ENCODE measurements around the gene COA3.

GRCh38 chr17:42832934-42833766 lies 34.6 kb upstream of the COA3 start, which contains the start of gene PSME3:
- TF ChIP-seq ZC3H10 (CRISPR knock-in tag; IDR thresholded peaks at IDR 0.05) (no peak), CSDC2 (CRISPR knock-in tag; IDR thresholded peaks at IDR 0.05) (no peak), PATZ1 (CRISPR knock-in tag; IDR thresholded peaks at IDR 0.05; ENCODE audit: borderline replicate concordance) (no peak), ARNTL (CRISPR knock-in tag; IDR thresholded peaks at IDR 0.05; ENCODE audit: borderline replicate concordance, low read depth) (no peak), POU6F1 (CRISPR knock-in tag; IDR thresholded peaks at IDR 0.05; ENCODE audit: borderline replicate concordance, low read depth) (no peak), ZFP3 (CRISPR knock-in tag; IDR thresholded peaks at IDR 0.05) (peak; percentile 47; the same call in 1 of the 2 replicates), ZNF70 (CRISPR knock-in tag; IDR thresholded peaks at IDR 0.05) (no peak), ZNF565 (CRISPR knock-in tag; conservative IDR thresholded peaks at IDR 0.05; ENCODE audit: low read depth) (no peak), ESRRG (CRISPR knock-in tag; IDR thresholded peaks at IDR 0.05) (no peak), RARB (CRISPR knock-in tag; IDR thresholded peaks at IDR 0.05) (no peak), CSRNP3 (CRISPR knock-in tag; IDR thresholded peaks at IDR 0.05) (no peak), CREB5 (CRISPR knock-in tag; IDR thresholded peaks at IDR 0.05; ENCODE audit: low read depth) (no peak), TOX (CRISPR knock-in tag; IDR thresholded peaks at IDR 0.05; ENCODE audit: borderline replicate concordance) (no peak)
